Activated CD4-positive, alpha-beta T cell treated with anti-CD3 and anti-CD28 coated beads, Interleukin-2, Interleukin-4, amounts not matched to agents 100 ng/mL and 50 ng/mL, durations not matched to agents 16 hours and 8 hours (primary cell): ENCODE results near the gene COX5B.
"Not testable (repeated sequence)": the region's sequence is repeated elsewhere in the genome, so short reads cannot be mapped to it uniquely, and the experiment has no call there.

ENCODE experiments used
- DNase-seq: peaks from one replicate; pipeline ENCODE4 v3.0.0-alpha.2; 2020; ENCODE audit warnings: low spot score

Gene COX5B

GRCh38 chr2:97645695-97646629, at the start of gene COX5B:
COX5B (plus strand) TSS chr2:97646062; CDS start chr2:97646087, 25 bp downstream.
- peak; percentile 99 for DNase-seq

GRCh38 chr2:97596180-97596579, 49.7 kb upstream of the COX5B start:
- DNase-seq: not testable (repeated sequence)

- DNase-seq: not testable (repeated sequence)
These were observed 44.3 kb upstream of the COX5B start for GRCh38 chr2:97601537-97601936.

GRCh38 chr2:97605109-97605508, 40.8 kb upstream of the COX5B start:
- DNase-seq: not testable (repeated sequence)

GRCh38 chr2:97605524-97606339, 40.1 kb upstream of the COX5B start:
- DNase-seq: not testable (repeated sequence)

GRCh38 chr2:97608745-97609144, 37.1 kb upstream of the COX5B start:
- DNase-seq: not testable (repeated sequence)

- DNase-seq: not testable (repeated sequence)
These were observed 34.0 kb upstream of the COX5B start for GRCh38 chr2:97611895-97612294.

GRCh38 chr2:97615746-97616145, 30.1 kb upstream of the COX5B start:
- DNase-seq: not testable (repeated sequence)

- DNase-seq: no peak
These were observed 28.0 kb upstream of the COX5B start for GRCh38 chr2:97617911-97618310.

- DNase-seq: not testable (repeated sequence)
These were observed 26.7 kb upstream of the COX5B start for GRCh38 chr2:97618939-97619827.

GRCh38 chr2:97620492-97620891, 25.4 kb upstream of the COX5B start:
- DNase-seq: not testable (repeated sequence)

GRCh38 chr2:97622976-97623375, 22.9 kb upstream of the COX5B start:
- not testable (repeated sequence) for DNase-seq

- not testable (repeated sequence) for DNase-seq
These were observed 20.4 kb upstream of the COX5B start for GRCh38 chr2:97625354-97626048.

GRCh38 chr2:97626049-97626430, 19.8 kb upstream of the COX5B start:
- DNase-seq: not testable (repeated sequence)

GRCh38 chr2:97644023-97644717, 1.7 kb upstream of the COX5B start:
- DNase-seq: no peak

- no peak for DNase-seq
These were observed 659 bp upstream of the COX5B start for GRCh38 chr2:97645112-97645694.

GRCh38 chr2:97646977-97647376, 1.1 kb downstream of the COX5B start:
- no peak for DNase-seq

GRCh38 chr2:97651114-97651513, 5.3 kb downstream of the COX5B start:
- DNase-seq: no peak

- no peak for DNase-seq
These were observed 7.6 kb downstream of the COX5B start for GRCh38 chr2:97653473-97653872.

- DNase-seq: no peak
These were observed 8.0 kb downstream of the COX5B start for GRCh38 chr2:97653874-97654273.
